ENCODE measurements around the gene AFF4.

The AFF4 gene

DNA sequence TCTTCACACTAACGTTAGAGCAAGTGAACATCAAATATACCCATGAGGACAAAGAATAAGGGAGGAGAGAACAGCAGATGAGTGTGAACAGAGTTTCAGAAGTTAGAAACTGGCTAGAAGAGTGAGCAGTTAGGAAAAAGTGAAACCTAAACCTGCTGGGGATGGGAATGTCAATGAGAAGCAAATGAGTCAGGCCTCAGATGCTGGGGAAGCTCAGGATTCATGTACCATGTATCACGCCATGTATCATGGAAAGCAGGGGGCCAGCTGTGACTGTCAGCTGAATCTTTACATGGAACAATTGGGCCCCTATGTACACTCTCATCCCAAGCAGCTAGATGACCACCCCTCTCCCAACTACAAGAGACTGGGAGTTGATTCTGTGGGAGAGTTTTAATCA is 113.4 kb downstream of the AFF4 start:
- DNase-seq, result no peak

DNA sequence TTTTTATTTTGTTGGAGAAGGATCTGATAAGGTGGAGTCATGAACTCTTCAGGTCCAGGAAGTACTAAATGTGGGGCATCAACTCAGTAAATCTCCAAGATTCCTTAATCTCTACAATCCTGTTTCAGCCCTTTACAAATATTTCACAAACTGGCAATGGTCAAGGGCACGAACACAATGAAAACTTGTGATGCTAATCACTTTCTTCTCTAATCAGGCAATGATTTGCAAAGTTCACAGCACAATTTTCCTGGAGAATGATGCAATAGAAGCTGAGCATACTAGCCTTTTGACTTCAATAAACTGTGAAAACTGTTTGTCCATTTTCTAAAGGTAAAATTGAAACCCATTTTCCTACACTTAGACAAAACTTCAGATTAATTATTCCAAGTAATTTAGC is 114.1 kb downstream of the AFF4 start:
- DNase-seq, result no peak

DNA sequence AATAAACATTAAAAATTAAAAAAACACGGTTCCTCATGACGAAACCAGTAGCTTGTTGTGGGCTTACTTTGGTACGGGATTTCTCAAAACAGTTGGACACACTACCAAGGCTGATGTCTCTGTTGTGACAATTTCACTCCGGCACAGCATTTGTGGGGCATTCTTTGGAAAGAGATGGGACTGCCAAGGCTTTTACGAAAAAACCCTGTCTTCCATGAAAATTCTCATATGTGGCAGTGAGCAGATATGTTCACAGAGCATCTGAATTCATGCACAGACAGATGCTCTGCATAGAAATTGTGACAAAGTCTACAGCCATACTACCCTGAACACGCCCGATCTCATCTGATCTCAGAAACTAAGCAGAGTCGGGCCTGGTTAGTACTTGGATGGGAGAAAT is 115.2 kb downstream of the AFF4 start:
- DNase-seq, result no peak

DNA sequence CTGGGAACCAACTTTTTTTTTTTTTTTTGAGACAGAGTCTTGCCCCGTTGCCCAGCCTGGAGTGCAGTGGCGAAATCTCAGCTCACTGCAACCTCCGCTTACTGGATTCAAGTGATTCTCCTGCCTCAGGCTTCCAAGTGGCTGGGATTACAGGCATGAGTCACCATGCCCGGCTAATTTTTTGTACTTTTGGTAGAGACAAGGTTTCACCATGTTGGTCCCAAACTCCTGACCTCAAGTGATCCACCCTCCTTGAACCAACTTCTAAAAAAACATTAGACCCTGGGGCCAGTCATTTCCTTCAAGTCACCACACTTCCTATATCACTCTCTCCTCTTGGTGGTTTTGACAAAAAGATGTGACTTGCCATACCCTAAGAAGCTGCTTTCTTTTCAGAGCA is 122.1 kb downstream of the AFF4 start:
- DNase-seq, result no peak

DNA sequence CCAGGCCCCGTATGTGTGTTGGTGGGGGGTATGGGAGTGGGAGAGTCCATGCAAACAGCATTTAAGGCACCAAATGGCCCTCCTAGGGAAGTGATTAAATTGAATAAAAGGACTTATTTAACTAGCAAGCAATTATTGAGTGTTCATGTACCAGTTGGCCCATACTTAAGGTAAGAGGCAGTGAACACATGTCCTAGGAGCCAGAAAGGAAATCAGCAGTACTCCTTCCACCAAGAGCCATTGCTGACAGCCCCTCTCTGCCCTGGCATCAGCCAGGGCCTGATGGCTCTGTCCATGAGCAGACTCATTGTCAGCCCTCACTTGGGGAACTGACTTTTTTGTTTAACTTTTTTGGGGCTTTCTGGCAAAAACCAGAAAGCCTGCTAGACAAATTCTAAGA is 122.5 kb downstream of the AFF4 start:
- DNase-seq, result no peak

DNA sequence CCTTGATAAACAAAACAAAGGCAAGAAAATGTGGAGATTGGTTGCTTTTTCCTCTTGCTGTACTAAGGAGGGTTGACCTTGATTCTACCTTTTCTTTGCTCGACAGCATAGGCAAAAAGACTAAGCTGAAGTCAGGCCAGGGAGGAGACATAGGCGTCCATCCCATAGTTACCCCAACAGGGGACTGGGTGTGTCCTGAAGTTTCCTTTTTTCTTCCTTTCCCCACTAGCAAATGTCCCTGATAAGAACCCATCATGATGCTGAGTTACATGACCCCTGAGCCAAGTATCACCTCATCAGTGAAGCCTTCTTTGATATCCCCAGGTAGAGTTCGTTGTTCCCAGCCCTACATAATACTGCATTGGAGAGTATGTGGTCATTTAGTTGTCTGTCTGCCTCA is 123.1 kb downstream of the AFF4 start:
- DNase-seq, result no peak

DNA sequence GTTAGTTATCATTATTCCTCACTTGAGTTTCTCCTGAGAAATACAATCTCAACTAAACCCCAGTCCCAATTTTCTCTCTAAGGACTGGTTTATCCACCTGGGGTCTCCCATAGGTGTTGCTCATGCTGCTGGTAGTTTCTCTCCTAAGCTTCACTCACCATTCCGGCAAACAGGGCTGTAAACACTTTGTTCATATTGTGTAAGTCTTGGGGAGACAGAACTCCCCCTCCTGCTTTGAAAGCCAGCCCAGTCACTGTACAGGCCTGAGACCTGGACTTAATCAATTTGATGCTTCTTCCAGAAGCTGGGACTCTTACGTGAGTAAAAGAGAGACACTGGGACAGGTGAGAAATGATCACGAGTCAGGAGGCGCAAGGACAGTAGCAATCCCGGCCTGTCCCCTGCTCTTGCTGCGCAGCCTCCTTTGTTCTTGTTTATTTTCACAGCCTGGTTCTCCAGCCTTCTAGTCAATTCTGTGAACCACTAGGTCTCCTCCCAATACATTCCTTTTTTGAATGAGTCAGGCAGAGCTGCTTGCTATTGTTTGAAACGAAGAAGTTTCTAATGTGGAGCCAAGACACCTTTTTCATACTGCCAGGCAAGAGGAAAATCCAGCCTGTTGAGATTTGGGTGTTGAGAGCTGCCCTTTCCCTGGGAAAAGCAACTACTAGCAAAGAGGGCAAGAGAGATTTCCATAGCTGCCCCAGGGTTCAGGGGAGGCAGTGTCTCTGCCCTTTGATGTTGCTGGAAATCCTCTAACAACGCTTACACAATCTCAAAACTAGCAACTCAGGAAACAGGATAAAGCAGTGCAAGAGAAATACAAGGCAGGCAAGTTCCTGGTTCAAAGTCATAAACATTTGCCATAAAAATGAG is 123.8 kb downstream of the AFF4 start:
- no peak for DNase-seq

DNA sequence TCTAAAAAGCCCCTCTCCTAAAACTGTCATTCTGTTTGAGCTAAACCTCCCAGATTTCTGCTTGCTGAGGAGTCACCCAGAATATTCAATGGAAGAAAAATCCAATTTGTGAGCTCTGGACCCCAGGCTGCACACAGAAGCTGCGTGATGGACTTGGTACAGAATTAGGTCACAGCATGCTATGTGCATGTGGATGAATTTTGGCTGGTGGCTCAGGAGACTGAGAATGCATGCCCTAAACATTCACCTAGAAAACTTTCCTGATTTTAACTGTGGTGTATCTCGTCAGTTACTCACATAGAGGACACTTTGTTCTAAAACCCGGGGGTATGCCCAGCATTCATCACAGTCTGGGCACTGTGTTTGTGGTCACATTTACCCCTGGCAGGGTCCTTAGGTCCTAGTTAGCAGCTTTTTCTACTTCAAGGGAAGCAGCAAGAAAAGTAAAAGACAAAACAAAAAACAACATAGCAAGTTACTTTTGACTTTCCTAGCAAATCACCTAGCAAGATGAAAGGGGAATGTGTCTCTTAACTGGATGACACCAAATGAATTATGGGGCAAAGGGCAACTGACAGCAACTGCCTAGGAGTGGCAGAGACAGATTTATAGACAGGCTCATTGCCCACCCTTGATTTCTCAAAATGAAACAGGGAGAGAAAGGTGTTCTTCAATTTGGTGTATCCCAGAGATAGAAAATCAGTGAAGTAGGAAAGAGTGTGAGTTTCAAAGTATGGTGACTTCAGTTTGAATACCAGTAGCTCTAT is 124.7 kb downstream of the AFF4 start:
- no peak for DNase-seq

DNA sequence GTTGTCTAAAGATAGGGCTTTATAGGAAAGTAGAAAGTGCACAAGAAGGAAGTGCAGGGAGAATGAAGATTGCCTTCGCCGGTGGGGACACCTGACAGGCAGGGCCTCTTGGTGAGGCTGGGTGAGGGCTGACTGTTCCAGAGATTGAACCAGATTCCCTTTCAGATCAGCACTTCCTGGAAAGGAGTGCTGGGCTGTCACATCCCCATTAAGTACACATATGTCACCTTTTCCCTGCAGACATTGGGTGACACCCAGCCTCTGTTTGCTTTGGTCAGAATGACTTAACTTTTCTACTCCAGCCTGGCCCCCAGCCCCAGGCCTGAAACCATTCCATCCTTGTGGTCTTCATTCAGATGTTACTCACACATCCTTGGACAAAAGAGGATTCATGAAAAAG is 125.6 kb downstream of the AFF4 start:
- DNase-seq, result no peak

DNA sequence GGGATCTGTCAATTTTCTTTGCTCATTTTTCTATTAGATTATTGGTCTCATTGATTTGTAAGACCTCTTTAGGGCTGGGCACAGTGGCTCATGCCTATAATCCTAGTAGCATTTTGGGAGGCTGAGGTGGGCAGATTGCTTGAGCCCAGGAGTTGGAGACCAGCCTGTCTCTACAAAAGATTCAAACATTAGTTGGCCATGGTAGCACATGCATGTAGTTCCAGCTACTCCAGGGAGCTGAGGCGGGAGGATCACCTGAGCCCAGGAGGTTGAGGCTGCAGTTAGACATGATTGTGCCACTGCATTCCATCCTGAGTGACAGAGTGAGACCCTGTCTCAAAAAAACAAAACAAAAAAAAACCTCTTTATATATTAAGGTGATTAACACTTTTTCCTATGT is 126.6 kb downstream of the AFF4 start:
- DNase-seq, result no peak

DNA sequence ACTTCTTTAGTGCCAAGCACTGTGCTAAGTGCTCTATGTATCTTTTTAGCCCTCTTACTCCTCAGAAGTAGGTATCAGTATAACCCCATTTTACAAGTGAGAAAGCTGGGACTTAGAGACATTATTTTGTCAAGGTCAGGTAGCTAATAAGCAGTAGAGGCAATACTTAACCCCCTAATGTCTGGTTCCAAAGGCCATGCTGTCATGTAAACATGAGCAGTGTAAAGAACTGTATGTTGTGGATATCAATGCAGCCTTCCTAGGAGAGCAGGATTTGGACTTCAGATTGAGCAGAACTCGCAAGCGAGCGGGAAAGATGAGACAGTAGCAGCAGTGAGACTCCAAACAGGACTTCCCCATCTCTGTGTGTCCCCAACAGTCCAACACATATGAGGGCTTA is 129.4 kb downstream of the AFF4 start:
- DNase-seq, result no peak

DNA sequence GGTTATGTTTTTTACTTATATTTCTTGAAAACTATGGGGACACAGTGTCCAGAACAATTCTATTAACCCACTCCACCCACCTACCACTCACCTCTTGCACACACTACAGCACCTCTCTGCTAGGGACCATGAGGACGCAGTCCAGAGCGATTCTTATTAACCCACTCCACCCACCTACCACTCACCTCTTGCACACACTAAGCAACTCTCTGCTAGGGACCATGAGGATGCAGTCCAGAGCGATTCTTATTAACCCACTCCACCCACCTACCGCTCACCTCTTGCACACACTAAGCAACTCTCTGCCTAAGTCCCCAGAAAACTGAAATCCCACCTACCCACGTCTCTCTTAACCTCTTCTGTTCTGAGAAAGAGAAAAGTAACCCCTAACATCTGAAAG is 130.8 kb downstream of the AFF4 start:
- no peak for DNase-seq

DNA sequence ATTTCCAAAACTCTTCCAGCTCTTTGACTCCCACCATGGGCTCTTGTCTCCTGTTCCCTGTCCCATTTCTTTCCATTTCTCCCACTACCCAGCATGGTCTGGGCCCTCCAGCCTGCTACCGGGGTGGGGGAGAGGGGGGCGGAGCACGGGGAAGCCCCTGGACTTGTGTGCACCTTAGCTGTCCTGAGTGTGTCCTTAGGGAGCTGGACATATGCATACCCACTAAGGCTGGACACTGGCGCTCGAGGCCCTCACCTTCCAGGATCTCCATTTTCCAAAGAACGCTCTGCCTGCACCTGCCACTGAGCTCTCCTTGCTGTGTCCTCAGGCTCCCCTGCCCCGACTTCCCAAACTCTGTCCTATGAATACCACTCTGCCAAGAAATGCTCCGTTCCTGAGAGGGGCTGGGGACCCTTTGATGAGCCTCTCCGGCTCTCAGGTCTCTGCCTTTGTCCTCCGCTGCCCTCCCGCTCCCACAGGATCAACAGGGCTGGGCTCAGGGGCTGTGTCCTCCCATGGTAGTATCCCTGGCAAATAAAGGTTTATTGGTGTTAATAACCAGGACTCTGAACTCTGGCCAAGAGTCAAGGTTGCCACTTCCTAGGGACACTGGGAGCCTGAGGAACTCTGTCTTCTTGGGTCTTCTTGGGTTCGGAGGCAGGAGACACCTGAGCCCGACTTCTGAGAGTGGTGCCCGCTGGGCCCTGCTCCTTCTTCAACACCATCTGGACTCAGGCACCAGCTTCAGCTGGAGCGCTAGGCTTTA is 132.2 kb downstream of the AFF4 start:
- DNase-seq, result no peak

DNA sequence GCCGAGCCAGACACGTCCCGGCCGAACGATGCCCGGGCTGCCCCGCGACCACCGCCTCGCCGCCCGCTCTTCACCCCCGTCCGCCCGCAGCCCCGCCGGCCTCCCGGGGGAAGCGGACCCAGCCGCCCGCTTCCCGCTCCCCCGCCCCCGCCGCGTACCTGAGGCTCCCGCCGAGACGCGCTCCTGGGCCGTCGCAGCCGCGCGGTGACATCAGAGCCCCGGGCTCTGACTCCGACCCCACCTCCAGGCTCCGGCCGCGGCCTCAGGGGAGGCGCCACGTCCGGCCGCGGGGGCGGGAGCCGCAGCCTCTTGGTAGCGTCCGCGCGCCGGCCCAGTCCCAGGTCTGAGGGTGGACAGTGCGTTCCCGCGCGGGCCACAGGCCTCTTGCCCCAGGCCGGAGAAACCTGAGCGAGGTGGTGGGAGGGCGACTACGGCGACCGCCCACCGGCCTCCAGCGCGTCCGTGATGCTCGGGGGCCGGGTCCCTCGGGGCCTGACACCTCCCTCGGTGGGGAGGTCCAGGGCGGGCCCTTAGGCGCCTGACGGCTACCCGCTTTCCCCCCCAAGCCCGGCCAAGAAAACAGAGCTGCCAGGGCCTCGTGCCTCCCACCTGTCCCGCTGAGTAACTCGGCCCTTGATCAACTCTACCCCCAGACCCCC is 132.9 kb downstream of the AFF4 start, which contains the start of gene SHROOM1:
SHROOM1 (minus strand) TSS at position 212 of the 659 bp plus-strand sequence. CDS start 4,507 bp downstream, outside the sequence.
- DNase-seq, result no peak

DNA sequence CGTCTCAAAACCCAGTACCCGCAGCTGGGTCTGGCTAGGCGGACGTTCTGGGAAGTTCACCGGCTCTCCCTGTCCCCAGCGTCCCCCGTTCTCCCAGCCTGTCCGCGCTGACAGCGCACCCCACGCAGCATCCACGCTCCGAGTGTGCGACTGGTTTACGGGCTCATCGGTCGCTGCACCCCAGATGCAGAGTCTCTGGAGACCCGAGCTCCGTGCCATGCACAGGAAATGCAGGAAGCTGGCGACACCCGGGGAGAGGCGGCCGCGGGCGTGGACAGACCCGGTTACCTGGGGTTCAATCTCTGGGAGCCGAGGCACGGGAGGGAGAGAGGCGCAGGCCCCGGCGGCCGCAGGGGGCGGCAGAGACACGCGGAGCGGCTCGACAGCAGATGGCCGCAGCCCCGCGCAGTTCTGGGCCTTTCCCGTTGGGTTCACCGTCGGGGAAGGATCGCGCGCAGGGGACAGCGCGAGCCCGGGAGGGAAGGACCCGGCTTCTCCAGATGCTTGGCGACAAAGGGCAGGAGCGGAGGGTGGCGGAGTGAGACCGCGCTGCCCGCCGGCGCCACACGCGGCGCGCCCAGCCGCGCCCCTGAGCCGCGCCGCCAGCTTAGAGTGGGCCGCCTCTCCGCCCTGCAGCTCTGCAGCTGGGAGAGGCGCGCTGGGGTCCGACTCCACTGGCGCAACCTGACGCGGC is 133.5 kb downstream of the AFF4 start:
- peak; percentile 55 for DNase-seq

DNA sequence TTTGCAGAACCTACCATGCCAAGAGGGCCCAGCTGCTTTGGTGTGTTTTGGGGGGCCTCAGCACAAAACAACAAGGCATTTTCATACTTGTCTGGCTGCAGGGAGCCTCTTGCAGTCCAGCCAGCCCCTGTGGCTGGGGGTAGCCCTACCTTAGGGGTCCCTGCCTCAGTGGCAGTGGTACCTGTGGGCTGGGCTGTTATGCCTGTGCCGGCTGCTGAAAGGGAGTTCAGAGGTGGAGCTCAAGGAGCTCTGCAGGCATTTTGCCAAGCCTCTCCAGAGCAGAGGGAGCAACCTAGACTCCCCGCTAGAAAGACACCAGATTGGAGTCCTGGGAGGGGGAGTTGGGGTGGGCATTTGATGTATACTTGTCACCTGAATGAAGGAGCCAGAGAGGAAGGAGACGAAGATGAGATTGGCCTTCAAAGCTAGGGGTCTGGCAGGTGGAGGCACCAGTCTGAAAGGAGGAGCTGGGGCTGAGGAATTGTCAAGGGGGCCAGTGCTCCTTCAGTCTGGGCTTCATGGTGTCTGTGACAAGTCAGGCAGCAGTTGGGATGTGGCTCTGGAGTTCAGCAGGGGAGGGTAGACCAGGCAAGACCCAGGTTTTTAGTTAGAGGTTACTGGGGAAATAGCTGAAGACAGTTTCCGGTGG is 134.5 kb downstream of the AFF4 start:
- no peak for DNase-seq

DNA sequence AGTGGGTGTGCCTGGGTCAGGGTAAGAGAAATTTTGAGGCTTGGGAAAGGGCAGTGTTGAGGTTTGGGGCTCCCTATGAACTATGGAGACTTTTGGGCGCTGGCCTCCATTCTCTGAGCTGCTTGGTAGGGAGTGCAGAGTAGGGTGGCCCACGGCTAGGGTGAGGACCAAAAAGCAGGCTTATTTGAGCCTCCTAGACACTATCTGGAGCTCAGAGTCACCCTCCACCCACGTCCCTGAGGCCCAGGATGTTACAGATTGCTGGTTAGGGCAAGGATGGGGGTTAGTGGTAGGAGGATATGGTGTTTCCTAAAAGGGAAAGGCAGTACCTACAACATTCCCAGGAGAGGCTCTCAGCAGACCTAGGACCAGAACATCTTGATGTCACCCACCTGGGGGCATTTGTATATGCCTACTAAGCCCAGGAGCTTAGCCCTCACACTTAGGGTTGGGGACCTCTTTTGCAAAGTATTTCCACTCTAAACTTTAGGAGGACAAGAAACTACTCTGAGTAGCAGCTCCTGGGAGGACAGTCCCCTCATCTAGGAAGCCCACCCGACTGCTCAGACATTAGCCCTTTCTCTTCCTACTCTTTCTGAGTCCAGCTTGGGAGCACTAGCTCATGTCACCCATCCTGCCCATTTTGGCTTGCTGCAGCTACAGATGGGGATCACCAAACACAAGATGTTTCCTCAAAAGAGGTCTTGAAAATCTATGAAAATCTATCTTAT is 135.3 kb downstream of the AFF4 start:
- DNase-seq, result no peak

DNA sequence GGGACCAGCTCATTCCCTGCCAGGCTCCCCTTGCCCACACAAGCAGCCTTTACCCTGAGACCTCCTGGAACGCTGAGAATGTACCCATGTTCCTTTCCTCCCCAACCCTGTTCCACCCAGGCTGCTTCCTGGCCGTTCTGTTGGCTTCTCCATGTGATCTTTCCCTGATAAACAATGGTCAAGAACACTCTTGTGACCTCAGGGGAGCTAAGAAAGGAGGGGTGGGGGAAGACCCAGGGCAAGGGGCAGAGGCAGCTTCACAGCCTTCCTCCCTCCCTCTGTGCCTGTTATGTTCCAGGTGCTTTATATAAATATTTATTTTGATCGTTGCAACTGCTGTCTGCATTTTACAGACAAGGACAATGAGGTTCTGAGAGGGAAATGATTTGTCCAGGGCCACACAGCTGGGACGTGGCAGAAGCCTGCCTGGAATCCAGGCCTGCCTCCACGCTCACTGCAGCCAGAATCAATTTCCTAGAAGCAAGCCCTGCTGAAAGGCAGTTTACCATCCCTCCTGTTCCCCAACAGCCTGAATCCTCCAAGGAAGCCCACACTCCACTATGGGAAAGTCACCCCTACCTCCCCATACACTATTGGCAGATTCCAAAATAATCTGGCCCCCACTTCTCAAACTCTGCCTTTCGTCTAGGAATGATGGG is 136.9 kb downstream of the AFF4 start:
- DNase-seq, result no peak

DNA sequence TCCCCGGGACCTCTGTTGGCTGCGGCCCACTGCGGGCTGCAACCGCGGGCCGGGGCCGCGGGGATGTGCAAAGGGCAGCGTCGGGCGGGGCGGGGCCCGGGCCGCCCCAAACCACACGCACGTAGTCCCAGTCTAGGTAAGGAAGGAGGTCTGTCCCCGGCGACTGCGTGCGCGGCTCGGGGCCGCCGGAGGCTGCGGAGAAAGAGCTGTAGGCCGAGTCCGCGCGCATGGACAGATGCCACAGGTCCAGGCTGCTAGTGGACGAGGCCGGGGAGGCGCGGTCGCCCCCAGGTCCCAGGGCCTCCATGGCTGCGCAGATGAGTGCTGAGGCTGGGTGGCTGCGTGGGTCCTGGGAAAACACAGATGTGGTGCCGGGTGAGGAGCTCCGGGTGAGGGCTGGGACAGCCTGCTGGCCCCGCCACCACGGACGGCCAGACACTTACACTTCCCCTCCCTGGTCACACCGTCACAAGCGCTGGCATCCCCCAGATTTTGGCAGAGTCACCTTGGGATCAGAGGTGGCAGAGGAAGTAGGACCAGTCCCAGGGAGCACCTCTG is 137.5 kb downstream of the AFF4 start:
- DNase-seq, result no peak
